Smooth muscle cell (in vitro differentiated cells): Measurements from ENCODE around the gene OR13A1. TPM values are rescaled to one million over a fixed set of nuclear protein-coding genes. Genes with fewer than 3 reads are reported as not detected.
A peak's percentile ranks its signal among the peaks of the same experiment; 100 is the strongest.
"Not testable (repeated sequence)": the region's sequence is repeated elsewhere in the genome, so short reads cannot be mapped to it uniquely, and the experiment has no call there.

Source experiments
- DNase-seq: peaks from one replicate; lab custom pipeline; 2025; ENCODE audit not compliant: unreplicated experiment; lab: John Stamatoyannopoulos, UW
- H2AFZ ChIP-seq: fragments of 200-600 bp; sonication (generic); 2 replicates; pipeline ENCODE4 v1.6.0; 2016; ENCODE audit warnings: antibody characterized with exemption, low read depth, mild to moderate bottlenecking
- H3F3A ChIP-seq: fragments of 200-600 bp; sonication (generic); 2 replicates; pipeline ENCODE4 v1.6.0; 2017; ENCODE audit warnings: antibody characterized with exemption, low read depth
- H3K27ac ChIP-seq: fragments of 200-600 bp; sonication (generic); 2 replicates; pipeline ENCODE4 v1.5.1; 2016; ENCODE audit warnings: low read depth, mild to moderate bottlenecking
- H3K27me3 ChIP-seq: fragments of 200-600 bp; sonication (generic); 2 replicates; pipeline ENCODE4 v1.6.1; 2016; ENCODE audit warnings: low read depth, mild to moderate bottlenecking
- H3K36me3 ChIP-seq: fragments of 200-600 bp; sonication (generic); 2 replicates; pipeline ENCODE4 v1.5.1; 2016; ENCODE audit warnings: low read depth
- H3K4me1 ChIP-seq: fragments of 200-600 bp; sonication (generic); 2 replicates; pipeline ENCODE4 v1.5.1; 2016; ENCODE audit warnings: low read depth
- H3K4me2 ChIP-seq: fragments of 200-600 bp; sonication (generic); 2 replicates; pipeline ENCODE4 v1.6.0; 2016; ENCODE audit warnings: mild to moderate bottlenecking
- H3K4me3 ChIP-seq: fragments of 200-600 bp; sonication (generic); 2 replicates; pipeline ENCODE4 v1.5.1; 2016; ENCODE audit warnings: mild to moderate bottlenecking
- H3K79me2 ChIP-seq: fragments of 200-600 bp; sonication (generic); 2 replicates; pipeline ENCODE4 v1.6.0; 2016; ENCODE audit warnings: low read depth, mild to moderate bottlenecking
- H3K9ac ChIP-seq: fragments of 200-600 bp; sonication (generic); 2 replicates; pipeline ENCODE4 v1.6.0; 2016; ENCODE audit warnings: low read depth
- H3K9me3 ChIP-seq: fragments of 200-600 bp; sonication (generic); replicated peaks from 2 replicates; pipeline ENCODE4 v1.5.1; 2016; ENCODE audit warnings: low read depth
- H4K20me1 ChIP-seq: fragments of 200-600 bp; sonication (generic); 2 replicates; pipeline ENCODE4 v1.6.0; 2016; ENCODE audit warnings: low read depth
- WGBS: methylation state at CpG from one replicate; pipeline ENCODE4 v1.1.7; 2016; ENCODE audit warnings: low lambda C conversion rate; 5-methylcytosine and 5-hydroxymethylcytosine counted together
- polyA plus RNA-seq: library from polyadenylated mRNA; unstranded; fragments of >200 nt; fragmentation: Nextera tagmentation; extraction: Ambion mirVana; gene quantifications from 2 replicates; pipeline ENCODE4 v1.2.1, GENCODE V29; 2016
- total RNA-seq: library from RNA; depleted of rRNA; stranded (reverse); fragments of >200 nt; gene quantifications from 2 replicates; pipeline ENCODE4 v1.2.3, GENCODE V29; 2014
- TF ChIP-seq, protein P1 (sequence below): fragments of 200-600 bp; sonication (generic); IDR thresholded peaks from 2 replicates; pipeline ENCODE4 v1.5.1; 2017; ENCODE audit warnings: borderline replicate concordance, mild to moderate bottlenecking, antibody characterized with exemption; ENCODE audit not compliant: insufficient read depth, poor library complexity, severe bottlenecking

Gene OR13A1
- total and polyA plus RNA-seq, 2 experiments from 2014 or later = not detected

DNA sequence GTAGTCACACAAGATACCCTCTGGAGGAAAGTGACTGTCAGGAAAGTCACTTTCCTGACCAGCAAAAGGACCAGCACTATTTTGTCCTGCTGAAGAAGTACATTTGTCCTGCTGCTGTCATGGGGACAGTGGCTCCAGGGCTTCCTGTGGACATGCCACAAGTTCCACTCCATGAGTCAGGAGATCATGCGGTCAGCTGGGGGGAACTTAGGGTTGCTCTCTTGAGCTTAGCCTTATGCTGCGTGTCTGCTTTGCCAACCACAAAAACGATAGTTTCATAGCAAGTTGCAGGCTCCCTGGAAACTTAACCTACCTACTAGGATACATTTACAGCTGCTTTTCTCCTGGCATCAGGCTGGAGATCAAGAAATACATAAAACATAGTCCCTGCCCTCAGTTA, 38.9 kb upstream of the OR13A1 start:
- H3K4me3 ChIP-seq = no peak overlapping the region
- peak overlapping the region; percentile 55 for H3K9ac ChIP-seq
- H3F3A ChIP-seq = no peaks in the 10 kb centered on the region
- no peaks in the 10 kb centered on the region for H3K9me3 ChIP-seq
- TF ChIP-seq, protein P1, sequence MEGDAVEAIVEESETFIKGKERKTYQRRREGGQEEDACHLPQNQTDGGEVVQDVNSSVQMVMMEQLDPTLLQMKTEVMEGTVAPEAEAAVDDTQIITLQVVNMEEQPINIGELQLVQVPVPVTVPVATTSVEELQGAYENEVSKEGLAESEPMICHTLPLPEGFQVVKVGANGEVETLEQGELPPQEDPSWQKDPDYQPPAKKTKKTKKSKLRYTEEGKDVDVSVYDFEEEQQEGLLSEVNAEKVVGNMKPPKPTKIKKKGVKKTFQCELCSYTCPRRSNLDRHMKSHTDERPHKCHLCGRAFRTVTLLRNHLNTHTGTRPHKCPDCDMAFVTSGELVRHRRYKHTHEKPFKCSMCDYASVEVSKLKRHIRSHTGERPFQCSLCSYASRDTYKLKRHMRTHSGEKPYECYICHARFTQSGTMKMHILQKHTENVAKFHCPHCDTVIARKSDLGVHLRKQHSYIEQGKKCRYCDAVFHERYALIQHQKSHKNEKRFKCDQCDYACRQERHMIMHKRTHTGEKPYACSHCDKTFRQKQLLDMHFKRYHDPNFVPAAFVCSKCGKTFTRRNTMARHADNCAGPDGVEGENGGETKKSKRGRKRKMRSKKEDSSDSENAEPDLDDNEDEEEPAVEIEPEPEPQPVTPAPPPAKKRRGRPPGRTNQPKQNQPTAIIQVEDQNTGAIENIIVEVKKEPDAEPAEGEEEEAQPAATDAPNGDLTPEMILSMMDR = no peak
- no peak overlapping the region for H2AFZ ChIP-seq
- WGBS = 52% methylated on average over 3 of the region's 3 CpGs
- H3K4me1 ChIP-seq = no peaks in the 10 kb centered on the region
- no peaks in the 10 kb centered on the region for H3K36me3 ChIP-seq
- H3K4me2 ChIP-seq = peak overlapping the region; percentile 47
- H3K27me3 ChIP-seq = no peaks in the 10 kb centered on the region
- H3K27ac ChIP-seq = peak overlapping the region; percentile 93
- H3K79me2 ChIP-seq = no peaks in the 10 kb centered on the region
- no peaks in the 10 kb centered on the region for H4K20me1 ChIP-seq
- no peak for DNase-seq

DNA sequence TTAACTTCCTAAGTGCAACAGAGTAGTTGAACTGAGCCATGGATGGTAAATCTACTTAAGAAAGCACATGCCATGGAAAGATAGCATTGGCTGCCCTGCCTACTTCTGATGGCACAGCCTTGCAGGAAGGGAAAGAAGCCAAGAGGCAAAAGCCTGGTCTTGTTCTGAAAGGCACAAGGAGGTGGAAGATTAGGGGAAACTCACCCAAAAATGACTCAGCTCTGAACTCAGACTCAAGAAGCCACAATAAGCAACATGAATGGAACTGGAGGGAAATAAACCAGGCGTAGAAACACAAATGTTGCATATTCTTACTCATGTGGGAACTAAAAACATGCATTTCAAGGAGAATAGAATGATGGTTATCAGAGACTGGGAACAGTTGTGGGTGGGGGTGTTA, 37.8 kb upstream of the OR13A1 start:
- Histone ChIP-seq H3K4me3 (no peak overlapping the region), H3K9ac (peak overlapping the region; percentile 55), H2AFZ (no peak overlapping the region), H4K20me1 (no peaks in the 10 kb centered on the region), H3K27ac (peak overlapping the region; percentile 93), H3K36me3 (no peaks in the 10 kb centered on the region), H3K9me3 (no peaks in the 10 kb centered on the region), H3K79me2 (no peaks in the 10 kb centered on the region), H3F3A (no peaks in the 10 kb centered on the region), H3K4me2 (peak overlapping the region; percentile 47), H3K27me3 (no peaks in the 10 kb centered on the region), H3K4me1 (no peaks in the 10 kb centered on the region)
- TF ChIP-seq, protein P1 = no peak
- no peak for DNase-seq
- WGBS = 48% methylated on average over 1 of the region's 1 CpG

DNA sequence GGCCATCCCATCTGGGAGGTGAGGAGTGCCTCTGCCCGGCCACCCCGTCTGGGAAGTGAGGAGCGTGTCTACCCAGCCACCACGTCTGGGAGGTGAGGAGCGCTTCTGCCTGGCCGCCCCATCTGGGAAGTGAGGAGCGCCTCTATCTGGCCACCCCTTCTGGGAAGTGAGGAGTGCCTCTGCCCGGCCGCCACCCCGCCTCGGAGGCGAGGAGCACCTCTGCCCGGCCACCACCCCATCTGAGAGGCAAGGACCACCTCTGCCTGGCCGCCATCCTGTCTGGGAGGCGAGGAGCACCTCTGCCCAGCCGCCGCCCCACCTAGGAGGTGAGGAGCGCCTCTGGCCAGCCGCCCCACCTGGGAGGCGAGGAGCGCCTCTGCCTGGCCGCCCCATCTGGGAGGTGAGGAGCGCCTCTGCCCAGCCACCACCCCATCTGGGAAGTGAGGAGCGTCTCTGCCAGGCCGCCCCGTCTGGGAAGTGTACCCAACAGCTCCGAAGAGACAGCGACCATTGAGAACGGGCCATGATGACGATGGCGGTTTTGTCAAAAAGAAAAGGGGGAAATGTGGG, 32.9 kb upstream of the OR13A1 start:
- 96% methylated on average over 27 of the region's 31 CpGs for WGBS
- H3K27ac ChIP-seq, H4K20me1 ChIP-seq, H3K9ac ChIP-seq, H2AFZ ChIP-seq, H3K27me3 ChIP-seq, H3K79me2 ChIP-seq, H3K4me2 ChIP-seq, H3K4me3 ChIP-seq, H3F3A ChIP-seq, H3K9me3 ChIP-seq, H3K36me3 ChIP-seq, H3K4me1 ChIP-seq, DNase-seq: not testable (repeated sequence)

- not testable (repeated sequence) for H3F3A ChIP-seq, H3K9me3 ChIP-seq, H2AFZ ChIP-seq, H3K9ac ChIP-seq, H3K79me2 ChIP-seq, H3K27ac ChIP-seq, H3K36me3 ChIP-seq, H3K27me3 ChIP-seq, H4K20me1 ChIP-seq, DNase-seq, H3K4me1 ChIP-seq, H3K4me3 ChIP-seq, H3K4me2 ChIP-seq
- WGBS = 96% methylated on average over 17 of the region's 20 CpGs
These were observed 32.1 kb upstream of the OR13A1 start for GRCh38 chr10:45347464-45347863.

GRCh38 chr10:45346652-45347335, 31.4 kb upstream of the OR13A1 start:
- H3K4me1 ChIP-seq, H3K9me3 ChIP-seq, H2AFZ ChIP-seq, H3K4me3 ChIP-seq, H3K27me3 ChIP-seq, DNase-seq, H3K27ac ChIP-seq, H4K20me1 ChIP-seq, H3K36me3 ChIP-seq, H3K9ac ChIP-seq, H3K79me2 ChIP-seq, H3F3A ChIP-seq, H3K4me2 ChIP-seq: not testable (repeated sequence)
- WGBS = 94% methylated on average over 24 of the region's 24 CpGs

GRCh38 chr10:45340420-45340819, 25.0 kb upstream of the OR13A1 start:
- not testable (repeated sequence) for DNase-seq, H3K36me3 ChIP-seq, H3K27me3 ChIP-seq, H3K4me3 ChIP-seq, H3K4me1 ChIP-seq, H3K79me2 ChIP-seq, H3K4me2 ChIP-seq, H3F3A ChIP-seq, H3K9ac ChIP-seq, H4K20me1 ChIP-seq, H3K9me3 ChIP-seq, H3K27ac ChIP-seq, H2AFZ ChIP-seq
- 79% methylated on average over 4 of the region's 4 CpGs for WGBS
